Cardiac fibroblast (primary cell): ENCODE results near the gene CAPN13.

Experiments
- DNase-seq, 2 donors: peaks; one replicate each; pipeline versions ENCODE4 v3.0.0 to v3.0.0-alpha.2; 2010; ENCODE audit warnings: low read depth in 2 of 2
- H3K4me3 ChIP-seq, 2 donors: replicated peaks in 1 of 2; 1 replicate in 1 of 2; 2 replicates in 1 of 2; pipeline ENCODE4 v1.5.1; 2011; ENCODE audit warnings: low read depth in 2 of 2, low read length in 2 of 2, mild to moderate bottlenecking in 2 of 2, moderate library complexity in 1 of 2
- TF ChIP-seq, protein P1 (sequence below): IDR thresholded peaks from one replicate; pipeline ENCODE4 v1.5.1; 2011; ENCODE audit warnings: low read depth, mild to moderate bottlenecking, low read length, inconsistent platforms

The CAPN13 gene

GRCh38 chr2:30792521-30792920 is 14.7 kb downstream of the CAPN13 start:
- H3K4me3 ChIP-seq = no peak overlapping the region
- TF ChIP-seq, protein P1, sequence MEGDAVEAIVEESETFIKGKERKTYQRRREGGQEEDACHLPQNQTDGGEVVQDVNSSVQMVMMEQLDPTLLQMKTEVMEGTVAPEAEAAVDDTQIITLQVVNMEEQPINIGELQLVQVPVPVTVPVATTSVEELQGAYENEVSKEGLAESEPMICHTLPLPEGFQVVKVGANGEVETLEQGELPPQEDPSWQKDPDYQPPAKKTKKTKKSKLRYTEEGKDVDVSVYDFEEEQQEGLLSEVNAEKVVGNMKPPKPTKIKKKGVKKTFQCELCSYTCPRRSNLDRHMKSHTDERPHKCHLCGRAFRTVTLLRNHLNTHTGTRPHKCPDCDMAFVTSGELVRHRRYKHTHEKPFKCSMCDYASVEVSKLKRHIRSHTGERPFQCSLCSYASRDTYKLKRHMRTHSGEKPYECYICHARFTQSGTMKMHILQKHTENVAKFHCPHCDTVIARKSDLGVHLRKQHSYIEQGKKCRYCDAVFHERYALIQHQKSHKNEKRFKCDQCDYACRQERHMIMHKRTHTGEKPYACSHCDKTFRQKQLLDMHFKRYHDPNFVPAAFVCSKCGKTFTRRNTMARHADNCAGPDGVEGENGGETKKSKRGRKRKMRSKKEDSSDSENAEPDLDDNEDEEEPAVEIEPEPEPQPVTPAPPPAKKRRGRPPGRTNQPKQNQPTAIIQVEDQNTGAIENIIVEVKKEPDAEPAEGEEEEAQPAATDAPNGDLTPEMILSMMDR = no peak
- DNase-seq = no peak

GRCh38 chr2:30790879-30791278 is 16.4 kb downstream of the CAPN13 start:
- TF ChIP-seq, protein P1 = no peak
- H3K4me3 ChIP-seq = no peak overlapping the region
- DNase-seq = no peak

GRCh38 chr2:30789670-30790210 is 17.5 kb downstream of the CAPN13 start:
- no peak for DNase-seq
- H3K4me3 ChIP-seq = no peak overlapping the region
- TF ChIP-seq, protein P1 = no peak

DNA sequence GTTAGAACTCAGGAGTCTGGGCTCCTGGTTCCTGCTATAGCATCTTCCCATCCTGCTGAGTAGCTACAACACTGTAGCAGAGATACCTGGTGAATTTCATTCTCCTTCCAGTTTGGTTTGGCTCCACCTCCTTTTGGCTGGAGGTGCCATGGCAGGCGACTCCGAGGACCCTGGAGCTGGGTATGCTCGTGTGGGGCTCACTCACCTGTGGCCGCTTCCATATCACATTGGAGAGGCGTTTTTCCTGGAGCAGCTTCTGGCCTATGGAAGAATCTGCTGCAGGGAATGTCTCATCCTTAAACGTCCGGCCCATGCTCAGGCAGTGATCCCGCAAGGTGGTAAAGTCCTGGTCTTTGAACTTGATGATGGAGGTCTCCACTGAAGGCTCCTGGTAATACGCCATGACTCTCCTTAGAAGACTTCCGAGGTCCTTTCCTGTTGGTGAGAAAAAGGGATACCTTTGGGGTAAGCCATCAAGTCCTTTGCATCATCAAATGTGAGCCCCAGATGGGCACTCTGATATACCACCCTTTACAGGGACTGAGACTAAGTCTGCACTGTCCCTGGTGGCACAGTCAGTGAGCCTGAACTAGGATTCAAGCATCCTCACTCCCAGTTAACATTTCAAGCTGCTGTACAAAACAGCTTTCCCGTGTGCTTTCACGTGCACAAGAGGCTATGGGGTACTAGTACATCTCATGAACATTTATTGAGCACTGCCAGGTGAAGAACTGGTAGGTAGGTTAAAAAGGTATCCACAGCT is 20.1 kb downstream of the CAPN13 start:
- TF ChIP-seq, protein P1 = no peak
- DNase-seq = no peak
- H3K4me3 ChIP-seq = no peak overlapping the region

- TF ChIP-seq, protein P1 = no peak
- no peak for DNase-seq
- H3K4me3 ChIP-seq = no peak overlapping the region
These were observed 22.6 kb downstream of the CAPN13 start for GRCh38 chr2:30784682-30785081.

GRCh38 chr2:30781961-30782533 is 25.2 kb downstream of the CAPN13 start:
- no peak overlapping the region for H3K4me3 ChIP-seq
- no peak for DNase-seq
- TF ChIP-seq, protein P1 = no peak
